Stimulated activated naive CD8-positive, alpha-beta T cell treated with anti-CD3 and anti-CD28 coated beads, Interleukin-15, Interleukin-2, amounts not matched to agents 100 U/mL and 50 U/mL, for 24 hours (primary cell): ENCODE measurements around the gene GRM7.

Experiments
- ATAC-seq: fragments of 150-1000 bp; cut with Tn5 transposase; one replicate; pipeline ENCODE4 v1.10.0; 2021
- DNase-seq: peaks from one replicate; pipeline ENCODE4 v3.0.0; 2021

Gene GRM7

GRCh38 chr3:7146529-7146928 lies 285.6 kb downstream of the GRM7 start:
- DNase-seq (no peak), ATAC-seq (no peak)

- no peak for ATAC-seq
- DNase-seq: no peak
Measured at GRCh38 chr3:7158516-7158915, 297.6 kb downstream of the GRM7 start.

- ATAC-seq (no peak), DNase-seq (no peak)
Measured at GRCh38 chr3:7160689-7161088, 299.8 kb downstream of the GRM7 start.

GRCh38 chr3:7166460-7166859 lies 305.5 kb downstream of the GRM7 start:
- ATAC-seq (no peak), DNase-seq (no peak)

GRCh38 chr3:7171493-7171892 lies 310.6 kb downstream of the GRM7 start:
- ATAC-seq (no peak), DNase-seq (no peak)

- ATAC-seq (no peak), DNase-seq (no peak)
Measured at GRCh38 chr3:7172996-7173395, 312.1 kb downstream of the GRM7 start.

GRCh38 chr3:7188551-7188950 lies 327.6 kb downstream of the GRM7 start:
- DNase-seq (no peak), ATAC-seq (no peak)

GRCh38 chr3:7190095-7190494 lies 329.2 kb downstream of the GRM7 start:
- no peak for DNase-seq
- no peak for ATAC-seq

GRCh38 chr3:7193269-7193668 lies 332.4 kb downstream of the GRM7 start:
- no peak for DNase-seq
- no peak for ATAC-seq

- no peak for ATAC-seq
- DNase-seq: no peak
Measured at GRCh38 chr3:7194071-7194835, 333.3 kb downstream of the GRM7 start.

- no peak for DNase-seq
- no peak for ATAC-seq
Measured at GRCh38 chr3:7195934-7196333, 335.0 kb downstream of the GRM7 start.

GRCh38 chr3:7201784-7202183 lies 340.9 kb downstream of the GRM7 start:
- no peak for ATAC-seq
- no peak for DNase-seq

GRCh38 chr3:7203969-7204847 lies 343.3 kb downstream of the GRM7 start:
- DNase-seq (no peak), ATAC-seq (no peak)

GRCh38 chr3:7204848-7205156 lies 343.9 kb downstream of the GRM7 start:
- no peak for ATAC-seq

GRCh38 chr3:7205535-7205934 lies 344.6 kb downstream of the GRM7 start:
- DNase-seq: no peak
- ATAC-seq: no peak

More at GRCh38 chr3:7204848-7205156, 343.9 kb downstream of the GRM7 start:
- DNase-seq: no peak

GRCh38 chr3:7205962-7206361 lies 345.0 kb downstream of the GRM7 start:
- ATAC-seq: no peak
- DNase-seq: no peak

- ATAC-seq (no peak), DNase-seq (no peak)
Measured at GRCh38 chr3:7207125-7207524, 346.2 kb downstream of the GRM7 start.

- DNase-seq (no peak), ATAC-seq (no peak)
Measured at GRCh38 chr3:7207928-7208327, 347.0 kb downstream of the GRM7 start.

- ATAC-seq (no peak), DNase-seq (no peak)
Measured at GRCh38 chr3:7209098-7209497, 348.2 kb downstream of the GRM7 start.

- ATAC-seq: no peak
Measured at GRCh38 chr3:7211740-7212139, 350.8 kb downstream of the GRM7 start.

GRCh38 chr3:7215706-7216105 lies 354.8 kb downstream of the GRM7 start:
- ATAC-seq: no peak

More at GRCh38 chr3:7211740-7212139, 350.8 kb downstream of the GRM7 start:
- no peak for DNase-seq

GRCh38 chr3:7226393-7226792 lies 365.5 kb downstream of the GRM7 start:
- ATAC-seq (no peak), DNase-seq (no peak)

More at GRCh38 chr3:7215706-7216105, 354.8 kb downstream of the GRM7 start:
- DNase-seq: no peak

GRCh38 chr3:7238565-7239295 lies 377.8 kb downstream of the GRM7 start:
- DNase-seq: no peak
- ATAC-seq: no peak
